22Rv1 (cell line): ENCODE results near the gene C19orf33.
"Not testable (repeated sequence)": the region's sequence is repeated elsewhere in the genome, so short reads cannot be mapped to it uniquely, and the experiment has no call there.

Experiments used
- CTCF ChIP-seq: fragments of 450-650 bp; IDR thresholded peaks from 2 replicates; pipeline ENCODE4 v1.5.1; 2017; ENCODE audit warnings: mild to moderate bottlenecking
- ZFX ChIP-seq: fragments of 450-650 bp; IDR thresholded peaks from 2 replicates; pipeline ENCODE4 v1.6.1; 2017; ENCODE audit warnings: antibody characterized with exemption, borderline replicate concordance

- not testable (repeated sequence) for TF ChIP-seq CTCF, ZFX
Measured at GRCh38 chr19:38339011-38339410, 35.0 kb downstream of the C19orf33 start.
